HG03442 (cell line): ENCODE data around the gene SPIRE2.
"Not testable (repeated sequence)": the region's sequence is repeated elsewhere in the genome, so short reads cannot be mapped to it uniquely, and the experiment has no call there.

Experiments used
- ATAC-seq: cut with Tn5 transposase; IDR thresholded peaks from one replicate; pipeline ENCODE4 v1.9.1; 2021; ENCODE audit warnings: mild to moderate bottlenecking, moderate library complexity; ENCODE audit not compliant: unreplicated experiment

The SPIRE2 gene

DNA sequence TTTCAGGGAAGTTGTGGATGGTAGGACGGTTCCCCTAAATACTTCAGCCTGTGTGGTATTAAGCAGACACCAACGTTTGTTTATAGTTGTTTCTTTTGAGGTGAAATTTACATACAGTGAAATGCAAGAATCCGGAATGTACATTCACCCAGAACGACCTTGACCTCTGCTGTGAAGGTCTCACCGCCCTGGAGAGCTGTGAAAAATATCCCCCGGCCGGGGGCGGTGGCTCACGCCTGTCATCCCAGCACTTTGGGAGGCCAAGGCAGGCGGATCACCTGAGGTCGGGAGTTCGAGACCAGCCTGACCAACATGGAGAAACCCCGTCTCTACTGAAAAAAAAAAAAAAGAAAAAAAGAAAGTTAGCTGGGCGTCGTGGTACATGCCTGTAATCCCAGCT lies 8.2 kb downstream of the SPIRE2 start:
- not testable (repeated sequence) for ATAC-seq

DNA sequence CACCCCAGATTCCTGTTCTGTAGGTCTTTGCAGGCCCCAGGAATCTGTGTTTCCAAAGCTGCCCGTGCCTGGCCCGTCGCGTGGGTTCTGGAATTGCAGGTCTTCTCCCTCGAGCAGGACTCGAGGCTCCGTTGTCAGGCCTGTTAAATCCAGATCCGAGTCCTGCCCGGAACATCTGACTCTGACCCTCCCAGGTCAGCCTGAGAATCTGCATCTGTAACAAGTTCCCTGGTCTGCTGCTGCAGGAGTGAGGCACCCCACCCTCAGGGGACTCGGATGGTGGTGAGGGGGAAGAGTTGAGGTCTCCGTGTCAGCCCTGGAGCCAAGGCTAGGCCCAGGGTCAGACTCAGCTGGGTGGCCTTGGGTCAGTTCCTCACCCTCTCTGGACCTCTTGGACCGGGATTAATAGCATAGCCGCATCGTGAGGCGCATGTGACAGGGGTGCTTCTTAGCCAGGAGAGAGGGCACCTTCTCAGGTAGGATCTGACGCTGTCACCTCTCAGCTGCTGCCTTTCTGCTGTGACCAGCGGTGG lies 8.8 kb downstream of the SPIRE2 start:
- no peak for ATAC-seq

DNA sequence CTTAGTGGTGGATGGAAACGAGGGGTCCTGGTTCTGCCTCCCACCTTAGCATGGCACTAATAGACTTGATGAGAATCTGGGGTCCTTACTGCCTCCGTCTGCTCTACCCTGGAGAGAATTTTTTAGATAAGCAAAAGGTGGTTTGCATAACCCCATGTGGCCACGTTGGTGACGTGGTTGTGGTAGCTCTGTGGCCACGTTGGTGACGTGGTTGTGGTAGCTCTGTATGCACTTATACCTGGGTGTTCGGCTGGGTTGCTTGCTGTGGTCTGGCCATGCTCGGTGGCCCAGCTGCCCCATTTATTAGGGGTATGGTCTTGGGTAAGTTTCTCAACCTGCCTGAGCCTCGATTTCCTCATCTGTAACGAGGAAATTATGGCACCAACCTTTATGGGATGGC lies 13.0 kb downstream of the SPIRE2 start:
- ATAC-seq = no peak

DNA sequence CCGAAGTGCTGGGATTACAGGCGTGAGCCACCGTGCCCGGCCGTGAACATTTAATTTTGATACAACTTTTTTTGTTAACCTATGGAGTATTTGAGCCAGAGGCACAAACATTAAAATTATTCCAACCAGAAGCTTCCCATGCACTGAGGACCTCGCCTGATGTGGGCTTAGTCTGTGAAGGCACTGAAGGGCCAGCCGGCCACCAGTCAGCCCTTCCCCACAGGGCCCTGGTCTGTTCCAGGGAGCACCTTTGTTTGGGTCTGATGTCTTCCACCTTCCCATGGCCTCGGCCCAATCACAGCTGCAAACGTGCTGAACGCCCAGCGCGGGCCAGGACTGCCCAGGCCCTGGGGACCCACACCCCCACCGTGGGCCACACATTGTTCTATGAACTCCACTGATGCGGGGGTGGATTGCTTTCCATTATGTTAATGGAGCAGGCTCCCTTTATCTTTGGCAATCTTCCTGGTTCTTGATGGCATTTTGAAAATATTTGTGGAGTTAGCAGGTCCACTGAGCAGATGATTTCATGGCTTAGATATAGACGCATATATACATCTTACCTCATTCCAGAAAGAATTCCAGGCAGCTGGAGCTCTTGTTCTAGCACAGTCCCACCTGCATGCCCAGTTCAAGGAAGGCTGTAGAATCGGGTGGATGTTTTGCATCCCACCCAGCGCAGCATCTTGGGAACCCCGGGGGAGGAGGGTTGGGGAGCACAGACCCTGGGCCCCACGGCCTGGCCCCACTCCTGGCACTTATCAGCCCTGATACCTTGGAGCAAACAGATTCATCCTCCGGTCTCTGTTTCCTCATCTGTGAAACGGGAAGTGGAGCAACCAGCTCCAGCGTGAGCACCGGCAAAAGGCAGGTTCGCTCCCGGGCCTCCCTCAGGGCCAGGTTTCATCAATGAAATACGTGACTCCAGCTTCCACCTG lies 14.5 kb downstream of the SPIRE2 start:
- ATAC-seq = no peak

DNA sequence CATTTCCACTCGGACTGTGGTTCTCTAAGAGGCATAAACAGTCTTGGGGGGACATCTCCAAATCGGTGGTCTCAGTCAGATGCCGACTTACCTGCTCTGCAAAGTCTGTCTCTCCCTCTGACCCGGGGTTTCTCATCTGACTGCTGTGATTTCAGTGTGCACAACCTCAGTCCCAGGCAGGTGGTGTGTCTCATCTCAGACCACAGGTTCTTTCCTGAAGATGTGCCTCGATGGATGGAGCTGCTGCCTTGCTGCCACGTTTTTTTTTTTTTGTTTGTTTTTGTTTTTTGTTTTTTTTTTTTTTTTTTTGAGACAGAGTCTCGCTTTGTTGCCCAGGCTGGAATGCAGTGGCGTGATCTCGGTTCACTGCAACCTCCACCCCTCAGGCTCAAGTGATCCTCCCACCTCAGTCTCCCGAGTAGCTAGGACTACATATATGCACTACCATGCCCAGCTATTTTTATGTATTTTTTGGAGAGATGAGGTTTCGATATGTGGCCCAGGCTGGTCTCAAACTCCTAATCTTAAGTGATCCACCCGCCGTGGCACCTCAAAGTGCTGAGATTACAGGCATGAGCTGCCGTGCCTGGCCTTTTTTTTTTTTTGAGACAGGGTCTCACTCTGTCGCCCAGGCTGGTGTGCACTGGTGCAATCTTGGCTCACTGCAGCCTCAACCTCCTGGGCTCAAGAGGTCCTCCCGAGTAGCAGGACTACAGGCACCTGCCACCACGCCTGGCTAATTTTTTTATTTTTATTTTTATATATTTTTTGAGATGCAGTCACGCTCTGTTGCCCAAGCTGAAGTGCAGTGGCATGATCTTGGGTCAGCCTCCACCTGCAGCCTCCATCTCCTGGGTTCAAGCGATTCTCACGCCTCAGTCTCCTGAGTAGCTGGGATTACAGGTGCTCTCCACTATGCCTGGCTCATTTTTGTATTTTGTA lies 15.4 kb downstream of the SPIRE2 start:
- ATAC-seq = no peak

DNA sequence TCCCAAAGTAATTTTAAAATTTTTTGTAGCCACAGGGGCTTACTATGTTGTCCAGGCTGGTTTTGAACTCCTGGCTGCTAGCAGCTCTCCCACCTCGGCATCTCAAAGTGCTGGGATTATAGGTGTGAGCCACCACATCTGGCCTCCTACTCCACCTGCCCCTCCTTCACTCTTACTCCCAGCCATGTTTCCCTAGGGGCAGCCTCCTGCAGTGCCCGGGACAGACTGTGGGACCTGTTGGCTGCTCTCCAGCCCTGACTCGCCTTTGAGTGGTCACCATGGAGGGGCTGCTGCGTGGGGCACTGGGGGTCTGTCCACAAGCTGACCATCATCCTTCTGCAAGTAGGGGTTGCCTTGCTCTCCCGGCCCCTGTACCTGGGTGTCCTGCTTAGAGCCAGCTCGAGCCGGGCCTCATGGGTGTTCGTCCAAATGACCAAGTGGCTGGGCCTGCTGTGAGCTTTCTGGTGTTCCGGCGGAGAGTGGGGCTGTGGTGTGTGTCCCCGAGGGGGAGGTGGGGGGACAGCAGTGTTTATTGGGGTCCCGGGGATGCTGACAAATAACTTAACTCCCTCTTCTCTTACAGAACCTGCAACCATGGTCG lies 16.6 kb downstream of the SPIRE2 start:
- ATAC-seq = no peak

DNA sequence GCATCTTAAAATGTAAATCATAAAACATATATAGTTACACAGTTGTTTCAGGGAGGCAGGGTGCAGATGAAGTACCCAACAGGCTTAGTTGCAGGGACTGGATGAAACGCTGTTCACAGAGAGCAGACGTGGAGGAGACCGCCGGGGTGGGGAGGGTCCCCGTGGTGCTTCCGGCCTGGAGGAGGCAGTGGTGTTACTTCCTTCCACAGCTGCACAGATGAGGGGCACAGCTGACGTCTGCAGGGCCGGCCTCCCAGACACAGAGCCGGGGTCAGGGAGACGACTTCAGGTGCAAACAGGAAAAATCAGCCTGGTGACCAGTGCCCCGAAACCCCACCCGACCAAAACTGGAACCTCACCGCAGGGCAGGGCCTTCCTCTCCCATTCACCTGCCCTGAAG lies 17.1 kb downstream of the SPIRE2 start:
- no peak for ATAC-seq

DNA sequence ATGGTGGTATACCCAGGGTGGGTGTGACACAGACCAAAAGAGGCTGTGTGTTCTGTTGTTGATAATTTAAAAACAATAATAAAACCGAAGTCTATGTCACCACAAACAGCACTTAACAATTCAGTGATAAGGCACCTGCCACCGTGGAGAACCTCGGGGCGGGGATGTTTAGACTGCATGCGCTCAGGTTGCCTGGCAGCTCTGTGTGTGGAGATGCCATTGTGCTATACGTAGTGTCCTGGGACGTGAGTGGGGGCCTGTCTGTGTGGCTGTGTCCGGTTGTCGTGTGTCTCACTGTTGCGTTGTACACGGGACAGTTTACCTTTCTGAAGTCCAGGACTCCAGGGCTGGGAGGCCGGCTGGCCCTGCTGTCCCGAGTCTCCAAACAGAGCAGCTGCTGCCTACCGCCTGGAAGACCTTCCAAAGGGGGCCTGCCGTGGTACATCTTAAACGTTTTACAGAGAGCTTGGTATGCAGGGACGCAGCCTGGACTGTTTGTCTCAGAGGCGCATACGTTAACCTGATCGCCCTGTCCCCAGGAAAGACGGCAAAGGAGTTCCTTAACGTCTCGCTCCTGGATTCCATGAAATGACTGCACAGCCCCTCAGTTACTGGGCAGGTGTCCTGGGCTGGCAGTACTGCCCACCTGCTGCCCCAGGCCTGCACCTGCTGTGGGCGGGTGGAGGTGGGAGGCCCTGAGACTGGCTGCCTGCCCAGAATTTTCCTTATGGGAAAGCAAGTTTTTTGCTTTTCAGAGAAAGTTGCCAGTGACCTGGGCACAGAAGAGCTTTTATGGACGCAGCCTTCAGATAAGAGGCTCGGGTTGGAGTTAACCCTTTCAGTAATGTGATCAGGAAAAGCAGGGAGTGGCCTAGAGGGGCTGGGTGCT lies 19.0 kb downstream of the SPIRE2 start:
- ATAC-seq = no peak

DNA sequence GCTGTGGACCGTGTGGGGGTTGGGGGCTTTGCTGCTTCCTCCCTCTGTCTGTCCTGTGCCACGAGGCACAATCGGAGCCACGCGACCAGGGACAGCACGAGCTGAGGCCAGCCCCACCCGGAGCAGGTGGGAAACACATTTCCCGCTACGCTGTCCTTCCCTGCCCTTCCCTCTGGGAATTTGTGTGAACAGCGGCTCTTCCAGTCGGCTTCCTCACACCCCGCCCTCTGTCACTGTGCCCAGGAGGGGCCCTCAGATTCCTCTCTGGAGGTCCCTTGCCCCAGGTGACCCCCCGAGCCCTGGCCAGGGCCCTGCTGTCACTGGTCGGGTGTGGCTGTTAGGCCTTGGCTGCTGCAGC lies 19.6 kb downstream of the SPIRE2 start:
- no peak for ATAC-seq

DNA sequence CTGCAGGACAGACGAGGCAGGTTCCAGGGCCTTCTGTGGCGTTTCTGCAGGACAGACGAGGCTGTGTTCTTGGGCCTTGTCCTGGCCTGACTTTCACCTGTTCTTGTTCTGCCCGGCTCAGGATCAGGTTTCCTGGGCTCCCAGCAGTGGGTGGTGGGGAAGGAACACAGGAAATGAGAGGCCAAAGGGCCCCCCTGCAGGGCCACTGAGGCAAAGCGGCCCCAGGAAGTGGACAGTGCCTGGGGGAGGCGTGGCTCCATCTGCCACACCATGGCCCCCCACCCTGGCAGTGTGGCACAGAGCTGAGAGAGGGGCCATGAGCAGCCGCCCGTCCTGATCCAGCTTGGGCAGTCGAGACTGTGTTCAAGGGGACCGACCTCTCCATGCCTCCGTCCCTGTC lies 20.7 kb downstream of the SPIRE2 start:
- ATAC-seq = no peak

DNA sequence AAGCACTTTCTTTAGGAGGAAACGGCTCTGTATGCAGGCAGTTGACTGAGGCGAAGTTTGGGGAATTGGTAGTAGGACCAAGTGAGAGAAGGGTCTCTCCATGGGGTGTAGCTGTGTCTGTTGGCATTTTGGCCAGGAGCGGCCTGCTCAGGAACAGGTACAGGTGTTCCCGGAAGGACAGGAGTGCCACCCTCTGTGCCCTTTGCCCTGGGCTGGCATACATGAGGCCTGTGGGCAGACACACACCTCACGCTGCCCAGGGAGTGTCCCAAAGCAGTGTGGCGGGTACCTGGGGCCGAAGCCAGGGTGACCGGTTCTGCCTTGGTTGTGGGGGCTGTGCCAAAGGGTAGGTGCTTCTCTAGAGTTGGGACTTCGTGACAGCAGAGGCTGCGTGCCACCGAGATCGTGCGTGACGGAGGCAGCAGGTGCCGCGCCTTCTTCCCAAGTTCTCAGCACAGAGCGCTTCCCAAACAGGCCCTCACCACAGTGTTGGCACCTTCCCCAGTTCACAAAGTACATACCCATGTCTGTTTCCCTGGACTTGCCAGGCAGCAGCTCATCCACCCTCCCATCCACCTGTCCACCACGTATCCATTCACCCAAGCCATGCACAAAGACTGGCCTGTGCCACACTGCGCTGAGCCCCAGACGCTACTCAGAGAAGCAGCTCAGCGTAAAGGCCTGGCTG lies 25.2 kb downstream of the SPIRE2 start:
- no peak for ATAC-seq

DNA sequence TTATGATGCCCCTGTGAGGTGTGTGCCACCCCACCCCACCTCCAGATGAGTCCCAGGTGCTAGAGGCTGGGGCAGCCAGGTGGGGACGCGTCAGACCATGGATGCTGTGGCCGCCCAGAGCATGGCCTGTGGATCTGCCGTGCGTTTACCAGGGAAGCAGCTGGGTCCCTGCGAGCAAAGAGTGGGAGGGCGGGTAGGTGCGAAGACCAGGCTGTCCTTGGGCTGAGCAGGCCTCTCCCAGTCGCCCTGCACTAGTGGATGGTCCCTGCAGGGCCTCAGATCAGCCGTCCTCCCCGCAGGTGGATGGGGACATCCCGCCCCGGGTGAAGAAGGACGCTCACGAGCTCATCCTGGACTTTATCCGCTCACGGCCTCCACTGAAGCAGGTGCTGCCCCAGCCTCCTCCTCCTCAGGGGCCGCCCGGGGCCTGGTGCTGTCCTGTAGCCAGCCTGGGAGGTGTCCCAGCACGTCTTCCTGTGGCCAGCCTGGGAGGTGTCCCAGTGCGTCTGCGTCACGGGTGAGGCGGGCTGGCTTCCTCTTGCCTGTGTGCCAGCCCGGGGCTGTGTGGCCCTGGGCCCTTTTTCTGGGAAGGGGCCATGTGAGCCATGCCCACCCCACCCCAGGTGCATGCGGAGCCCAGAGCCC lies 27.1 kb downstream of the SPIRE2 start:
- no peak for ATAC-seq

DNA sequence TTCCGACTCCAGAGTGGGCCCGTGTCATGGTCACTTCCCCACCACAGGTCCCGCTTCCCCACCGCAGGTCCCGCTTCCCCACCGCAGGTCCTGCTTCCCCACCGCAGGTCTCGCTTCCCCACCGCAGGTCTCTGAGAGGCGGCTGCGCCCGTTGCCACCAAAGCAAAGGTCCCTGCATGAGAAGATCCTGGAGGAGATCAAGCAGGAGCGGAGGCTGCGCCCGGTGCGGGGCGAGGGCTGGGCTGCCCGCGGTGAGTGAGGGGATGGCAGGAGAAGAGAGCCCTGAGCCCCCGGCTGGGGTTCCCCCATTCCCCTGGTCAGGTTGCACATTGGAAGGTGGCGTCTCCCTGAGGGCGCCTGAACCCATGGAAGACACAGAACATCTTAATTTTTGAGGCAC lies 27.7 kb downstream of the SPIRE2 start:
- ATAC-seq = no peak

DNA sequence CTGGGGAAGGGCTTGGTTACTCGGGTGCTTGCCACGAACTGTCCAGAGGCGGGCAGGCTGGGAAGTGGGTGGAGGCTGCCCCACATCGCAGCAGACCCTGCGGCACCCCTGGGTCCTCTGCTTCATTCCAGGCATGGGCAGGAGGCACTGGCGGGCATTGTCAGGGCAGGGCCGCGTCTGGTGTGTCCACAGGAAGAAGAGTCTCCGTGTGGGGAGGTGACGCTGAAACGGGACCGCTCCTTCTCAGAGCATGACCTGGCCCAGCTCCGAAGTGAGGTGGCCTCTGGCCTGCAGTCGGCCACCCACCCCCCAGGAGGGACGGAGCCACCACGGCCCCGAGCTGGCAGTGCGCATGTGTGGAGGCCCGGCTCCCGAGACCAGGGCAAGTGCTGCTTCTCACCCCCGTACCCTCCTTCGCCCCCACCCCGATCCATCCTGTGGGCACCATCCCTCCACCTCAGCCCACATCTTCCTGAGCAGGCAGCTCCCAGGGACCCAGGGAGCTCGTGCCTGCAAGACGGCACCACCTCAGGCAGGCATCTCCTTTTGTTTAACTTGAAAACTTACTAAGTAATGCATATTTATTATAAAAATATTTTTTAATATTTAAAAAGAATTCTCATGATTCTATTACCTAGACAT lies 30.8 kb downstream of the SPIRE2 start:
- no peak for ATAC-seq

DNA sequence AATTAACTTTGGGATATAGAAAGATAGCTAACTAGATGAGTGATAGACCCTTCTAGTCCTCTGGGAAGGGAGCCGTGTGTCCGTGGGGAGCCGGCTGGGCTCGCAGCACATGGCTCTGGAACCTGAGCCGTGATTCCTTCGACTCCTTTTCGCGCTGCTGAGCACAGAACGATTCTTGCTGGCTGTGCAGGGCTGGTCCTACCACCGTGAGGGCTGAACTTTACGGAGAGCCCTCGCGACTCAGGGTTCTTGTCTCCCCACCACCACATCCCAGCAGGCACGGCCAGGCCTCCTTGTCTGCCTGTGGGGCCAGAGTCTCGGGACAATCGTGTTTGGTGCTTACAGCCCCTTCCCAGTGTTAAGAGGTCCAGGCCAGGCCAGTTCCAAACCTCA lies 31.3 kb downstream of the SPIRE2 start:
- no peak for ATAC-seq

DNA sequence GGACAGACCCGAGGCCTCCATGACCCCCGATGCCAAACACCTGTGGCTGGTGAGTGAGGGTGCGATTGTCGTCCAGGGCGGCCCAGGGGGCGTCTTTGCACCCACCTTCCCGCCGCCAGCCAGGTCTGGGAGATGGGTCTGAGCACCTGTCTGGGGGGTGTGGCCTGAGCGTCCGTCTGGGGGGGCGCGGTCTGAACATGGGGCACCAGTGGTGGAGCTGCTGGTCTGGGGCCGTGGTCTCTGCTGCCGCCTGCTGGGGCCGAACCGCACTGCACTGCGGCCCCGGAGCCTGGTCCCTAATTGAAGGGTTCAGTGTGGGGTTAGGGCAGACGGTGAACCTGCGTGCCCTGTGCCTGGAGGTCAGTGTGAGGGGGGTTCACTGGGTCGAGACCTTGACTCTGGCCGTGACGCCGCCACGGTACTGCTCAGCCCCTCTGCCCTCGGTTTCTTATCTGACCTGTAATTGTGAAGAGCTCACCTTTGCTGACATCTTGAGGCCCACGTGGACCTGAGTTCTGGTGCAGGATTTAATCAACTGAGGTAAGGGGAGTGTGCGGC lies 32.6 kb downstream of the SPIRE2 start:
- no peak for ATAC-seq

DNA sequence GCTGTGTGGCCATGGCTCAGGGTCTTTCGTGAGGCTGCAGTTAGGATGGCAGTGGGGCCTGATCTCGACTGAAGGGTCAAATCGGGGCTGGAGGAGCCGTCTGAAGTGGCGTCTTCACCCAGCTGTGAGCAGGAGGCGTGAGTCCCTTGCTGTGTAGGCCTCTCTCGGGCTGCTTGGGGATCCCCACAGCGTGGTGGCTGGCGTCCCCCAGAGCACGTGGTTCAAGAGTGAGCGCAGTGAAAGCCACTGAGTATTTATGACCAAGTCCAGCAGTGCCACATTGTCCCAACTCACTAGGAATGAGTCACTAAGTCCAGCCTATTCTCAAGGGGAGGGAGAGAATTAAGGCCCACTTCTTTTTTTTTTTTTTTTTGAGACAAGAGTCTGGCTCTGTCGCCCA lies 33.4 kb downstream of the SPIRE2 start:
- no peak for ATAC-seq

DNA sequence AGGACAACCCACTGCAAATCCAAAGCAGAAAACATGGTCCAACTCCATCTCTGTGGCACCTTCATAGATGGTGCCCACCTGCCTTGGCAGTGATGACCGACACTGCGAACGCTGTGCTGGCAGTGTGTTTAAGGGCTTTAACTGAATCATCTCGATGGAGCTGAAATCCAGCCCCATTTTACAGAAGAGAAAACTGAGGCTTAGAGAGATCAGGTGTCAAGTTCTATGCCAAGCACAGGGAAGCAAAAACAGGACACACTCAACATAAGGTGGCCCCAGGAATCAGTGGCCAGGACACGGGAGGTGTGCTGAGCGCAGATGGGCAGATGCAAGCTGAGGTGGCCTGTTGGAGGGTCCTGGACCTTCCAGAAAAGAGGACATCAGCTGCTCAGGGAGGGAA lies 34.5 kb downstream of the SPIRE2 start:
- no peak for ATAC-seq
